ENCODE measurements around the gene NDUFV1.

Gene NDUFV1

DNA sequence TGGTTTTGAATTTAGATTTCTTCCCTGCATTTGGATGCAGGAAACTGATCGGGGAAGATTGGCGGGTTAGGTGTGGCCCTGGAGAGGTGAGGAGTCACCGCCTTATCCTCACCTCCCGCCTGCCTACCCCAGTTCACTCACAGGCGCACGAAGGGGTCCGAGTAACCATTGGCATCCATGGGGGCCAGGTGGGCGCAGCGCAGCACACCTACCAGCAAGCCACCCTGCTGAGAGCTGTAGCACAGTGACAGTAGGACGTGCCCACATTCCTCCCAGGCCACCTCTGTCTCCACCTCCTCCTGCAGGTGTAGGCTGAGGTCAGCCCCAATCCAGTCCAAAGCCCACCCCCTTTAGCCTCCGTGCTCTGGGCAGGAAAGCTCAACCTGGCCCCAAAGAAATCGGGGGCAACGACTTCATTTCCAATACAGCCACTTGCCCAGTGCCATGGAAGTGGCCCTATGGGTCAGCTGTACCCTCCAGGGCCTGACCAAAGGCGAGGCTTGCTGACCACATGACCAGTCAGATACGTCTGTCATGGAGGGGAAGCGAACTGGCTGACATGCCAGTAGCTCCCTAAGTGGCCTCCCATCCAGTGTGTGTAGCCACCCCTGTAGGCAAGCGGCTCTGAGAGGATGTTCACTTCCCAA is 6.7 kb downstream of the NDUFV1 start:
- Histone ChIP-seq H3K79me2 (ENCODE audit: low read length) (peaks cover 15% of the 10 kb centered on the region), H3K27me3 (replicated peaks; ENCODE audit: insufficient read depth, low read length) (no peaks in the 10 kb centered on the region), H3K4me2 (ENCODE audit: low read depth, low read length) (peak overlapping the region; percentile 85)

DNA sequence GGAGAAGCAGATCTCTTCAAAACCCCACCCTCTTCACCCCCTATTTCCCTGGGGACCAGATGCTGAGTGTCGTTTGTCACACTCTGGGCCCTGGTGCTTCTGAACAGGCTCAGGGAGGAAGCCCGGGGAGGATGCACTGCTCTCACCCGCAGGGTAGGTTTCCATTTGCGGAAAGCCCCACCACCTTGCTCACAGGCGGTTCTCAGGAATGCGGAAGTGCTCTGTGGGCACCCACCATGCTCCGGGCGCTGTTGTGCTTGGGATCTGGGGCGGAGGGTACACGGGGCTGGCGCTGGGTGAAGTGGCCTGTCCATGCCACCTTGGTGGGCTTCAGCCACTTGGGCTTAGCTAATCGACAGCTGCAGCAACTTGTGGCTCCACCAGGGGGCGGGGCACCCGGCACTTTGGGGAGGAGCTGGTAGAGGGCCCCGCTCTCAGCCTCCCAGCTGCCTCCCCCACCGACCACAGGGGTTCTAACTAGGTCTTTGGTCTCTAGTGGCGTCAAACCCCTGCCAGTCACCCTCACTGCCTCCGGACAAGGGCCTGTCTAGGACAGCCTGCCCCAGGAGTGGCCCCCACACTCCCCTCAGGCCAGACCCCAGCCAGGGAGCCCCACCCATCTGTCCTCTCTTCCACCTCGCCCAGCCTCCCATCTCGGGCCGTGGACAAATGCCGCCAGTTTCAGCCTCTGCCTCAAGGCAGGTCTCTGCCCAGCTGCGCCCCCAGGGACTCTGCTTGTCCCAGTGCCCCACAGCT is 7.4 kb downstream of the NDUFV1 start:
- Histone ChIP-seq H3K4me1 (ENCODE audit: low read length) (peaks cover 24% of the 10 kb centered on the region), H3K4me2 (ENCODE audit: low read depth, low read length) (peak overlapping the region; percentile 85), H2AFZ (ENCODE audit: low read length) (peak overlapping the region; percentile 54), H3K4me3 (ENCODE audit: low read length) (peak overlapping the region; percentile 51), H3K36me3 (replicated peaks; ENCODE audit: insufficient read depth, low read length) (no peaks in the 10 kb centered on the region; the same call in none of the 2 replicates), H3K79me2 (ENCODE audit: low read length) (peaks cover 9% of the 10 kb centered on the region; the same call in 1 of the 2 replicates), H3K9me2 (replicated peaks; ENCODE audit: insufficient read depth, low read length) (no peaks in the 10 kb centered on the region), H3K9ac (ENCODE audit: low read length) (peak overlapping the region; percentile 71), H3K27ac (ENCODE audit: low read length) (peak overlapping the region; percentile 85), H3K27me3 (replicated peaks; ENCODE audit: insufficient read depth, low read length) (no peaks in the 10 kb centered on the region), H3F3A (ENCODE audit: insufficient read depth, low read length) (peaks cover 16% of the 10 kb centered on the region), H3K9me3 (replicated peaks; ENCODE audit: insufficient read depth, low read length) (no peaks in the 10 kb centered on the region), H4K20me1 (ENCODE audit: insufficient read depth, low read length) (no peaks in the 10 kb centered on the region)
- peak; percentile 93 for DNase-seq
- no peak for TF ChIP-seq EZH2 (optimal IDR thresholded peaks at IDR 0.05; ENCODE audit: low read depth, low read length)
- TF ChIP-seq, protein P1, sequence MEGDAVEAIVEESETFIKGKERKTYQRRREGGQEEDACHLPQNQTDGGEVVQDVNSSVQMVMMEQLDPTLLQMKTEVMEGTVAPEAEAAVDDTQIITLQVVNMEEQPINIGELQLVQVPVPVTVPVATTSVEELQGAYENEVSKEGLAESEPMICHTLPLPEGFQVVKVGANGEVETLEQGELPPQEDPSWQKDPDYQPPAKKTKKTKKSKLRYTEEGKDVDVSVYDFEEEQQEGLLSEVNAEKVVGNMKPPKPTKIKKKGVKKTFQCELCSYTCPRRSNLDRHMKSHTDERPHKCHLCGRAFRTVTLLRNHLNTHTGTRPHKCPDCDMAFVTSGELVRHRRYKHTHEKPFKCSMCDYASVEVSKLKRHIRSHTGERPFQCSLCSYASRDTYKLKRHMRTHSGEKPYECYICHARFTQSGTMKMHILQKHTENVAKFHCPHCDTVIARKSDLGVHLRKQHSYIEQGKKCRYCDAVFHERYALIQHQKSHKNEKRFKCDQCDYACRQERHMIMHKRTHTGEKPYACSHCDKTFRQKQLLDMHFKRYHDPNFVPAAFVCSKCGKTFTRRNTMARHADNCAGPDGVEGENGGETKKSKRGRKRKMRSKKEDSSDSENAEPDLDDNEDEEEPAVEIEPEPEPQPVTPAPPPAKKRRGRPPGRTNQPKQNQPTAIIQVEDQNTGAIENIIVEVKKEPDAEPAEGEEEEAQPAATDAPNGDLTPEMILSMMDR (IDR thresholded peaks at IDR 0.05; ENCODE audit: low read length) = peak; percentile 37
- TF ChIP-seq EZH2phosphoT487 (IDR thresholded peaks at IDR 0.05; ENCODE audit: low read length) = no peak

More for the DNA sequence above, 6.7 kb downstream of the NDUFV1 start:
- Histone ChIP-seq H4K20me1 (ENCODE audit: insufficient read depth, low read length) (no peaks in the 10 kb centered on the region), H3K9me2 (replicated peaks; ENCODE audit: insufficient read depth, low read length) (no peaks in the 10 kb centered on the region), H3K9ac (ENCODE audit: low read length) (peak overlapping the region; percentile 71; the same call in 1 of the 2 replicates), H3K4me3 (ENCODE audit: low read length) (0 out of 2 replicates have a peak overlapping the region, but pooled peaks have one; percentile 51), H3F3A (ENCODE audit: insufficient read depth, low read length) (peaks cover 16% of the 10 kb centered on the region), H3K4me1 (ENCODE audit: low read length) (peaks cover 24% of the 10 kb centered on the region), H3K27ac (ENCODE audit: low read length) (peak overlapping the region; percentile 85), H2AFZ (ENCODE audit: low read length) (peak overlapping the region; percentile 54), H3K9me3 (replicated peaks; ENCODE audit: insufficient read depth, low read length) (no peaks in the 10 kb centered on the region), H3K36me3 (replicated peaks; ENCODE audit: insufficient read depth, low read length) (no peaks in the 10 kb centered on the region; the same call in none of the 2 replicates)
- DNase-seq = no peak
- TF ChIP-seq, protein P1 (IDR thresholded peaks at IDR 0.05; ENCODE audit: low read length) = no peak
- no peak for TF ChIP-seq EZH2phosphoT487 (IDR thresholded peaks at IDR 0.05; ENCODE audit: low read length)
- TF ChIP-seq EZH2 (optimal IDR thresholded peaks at IDR 0.05; ENCODE audit: low read depth, low read length) = no peak

DNA sequence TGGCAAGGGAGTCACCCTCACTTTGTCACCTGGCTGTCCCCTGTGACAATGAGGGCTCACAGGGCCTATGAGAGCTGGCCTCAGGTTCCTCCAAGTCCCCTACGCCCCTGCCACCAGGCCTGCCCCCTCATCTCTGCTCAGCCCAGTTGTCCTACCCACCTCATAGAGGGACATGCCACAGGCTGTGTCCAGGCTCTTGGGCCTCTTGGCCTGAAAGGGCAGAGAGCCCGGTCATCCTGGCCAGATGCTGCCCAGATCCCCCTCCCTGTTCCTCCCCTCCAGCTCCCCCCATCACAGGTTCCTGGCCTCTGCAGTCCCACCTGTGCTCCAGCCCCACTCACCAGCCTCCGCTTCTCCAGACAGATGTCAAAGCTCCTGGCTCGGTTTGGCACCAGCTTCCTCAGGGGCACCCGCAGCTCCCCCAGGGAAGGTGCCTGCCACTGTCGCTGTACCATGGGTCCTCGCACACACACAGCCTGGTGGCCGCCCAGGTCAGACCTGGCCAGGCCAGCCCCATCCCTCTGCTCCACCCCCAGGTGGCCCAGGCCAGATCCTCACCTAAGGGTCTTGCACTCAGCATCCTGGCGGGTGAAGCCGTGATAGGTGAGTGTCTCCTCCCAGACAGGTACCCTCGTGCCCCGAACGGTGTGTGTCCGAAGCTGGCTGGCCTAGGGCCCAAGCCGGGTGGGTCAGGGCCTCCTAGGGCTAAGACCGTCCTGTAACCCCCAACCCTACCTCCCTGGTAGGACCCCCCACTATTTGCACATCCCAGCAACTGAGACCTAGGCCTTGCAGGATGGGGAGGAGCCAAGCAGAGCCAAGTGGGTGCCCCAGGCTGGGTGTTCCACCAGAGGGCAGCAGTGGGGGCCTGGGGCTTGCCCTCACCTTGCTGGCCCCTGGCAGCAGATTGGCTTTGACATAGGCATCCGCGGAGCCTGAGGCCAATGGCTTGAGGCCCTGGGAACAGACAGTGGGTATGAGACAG is 8.3 kb downstream of the NDUFV1 start:
- H3K9me2 ChIP-seq (replicated peaks; ENCODE audit: insufficient read depth, low read length) = no peaks in the 10 kb centered on the region
- H3K4me1 ChIP-seq (ENCODE audit: low read length) = peaks cover 24% of the 10 kb centered on the region
- H3K4me3 ChIP-seq (ENCODE audit: low read length) = peak overlapping the region; percentile 51; the same call in 1 of the 2 replicates
- no peaks in the 10 kb centered on the region for H3K27me3 ChIP-seq (replicated peaks; ENCODE audit: insufficient read depth, low read length)
- H4K20me1 ChIP-seq (ENCODE audit: insufficient read depth, low read length) = no peaks in the 10 kb centered on the region
- H3K36me3 ChIP-seq (replicated peaks; ENCODE audit: insufficient read depth, low read length) = no peaks in the 10 kb centered on the region; the same call in none of the 2 replicates
- peak overlapping the region; percentile 54; the same call in 1 of the 2 replicates for H2AFZ ChIP-seq (ENCODE audit: low read length)
- H3K4me2 ChIP-seq (ENCODE audit: low read depth, low read length) = peak overlapping the region; percentile 85
- peak; percentile 60 for DNase-seq
- H3K79me2 ChIP-seq (ENCODE audit: low read length) = 0 out of 2 replicates have a peak, but pooled peaks cover 4% of the 10 kb centered on the region
- no peaks in the 10 kb centered on the region for H3K9me3 ChIP-seq (replicated peaks; ENCODE audit: insufficient read depth, low read length)
- H3F3A ChIP-seq (ENCODE audit: insufficient read depth, low read length) = peaks cover 16% of the 10 kb centered on the region
- TF ChIP-seq EZH2phosphoT487 (IDR thresholded peaks at IDR 0.05; ENCODE audit: low read length) = no peak
- TF ChIP-seq, protein P1 (IDR thresholded peaks at IDR 0.05; ENCODE audit: low read length) = peak; percentile 62
- peak overlapping the region; percentile 85; the same call in 1 of the 2 replicates for H3K27ac ChIP-seq (ENCODE audit: low read length)
- H3K9ac ChIP-seq (ENCODE audit: low read length) = peak overlapping the region; percentile 71

All from MM.1S (cell line).